MV-4-11 (cell line): ENCODE results near the gene PIK3R5.
A peak's percentile ranks its signal among the peaks of the same experiment; 100 is the strongest.

Experiments
- DNase-seq: peaks from one replicate; lab custom pipeline; 2025; lab: John Stamatoyannopoulos, UW

The PIK3R5 gene

DNA sequence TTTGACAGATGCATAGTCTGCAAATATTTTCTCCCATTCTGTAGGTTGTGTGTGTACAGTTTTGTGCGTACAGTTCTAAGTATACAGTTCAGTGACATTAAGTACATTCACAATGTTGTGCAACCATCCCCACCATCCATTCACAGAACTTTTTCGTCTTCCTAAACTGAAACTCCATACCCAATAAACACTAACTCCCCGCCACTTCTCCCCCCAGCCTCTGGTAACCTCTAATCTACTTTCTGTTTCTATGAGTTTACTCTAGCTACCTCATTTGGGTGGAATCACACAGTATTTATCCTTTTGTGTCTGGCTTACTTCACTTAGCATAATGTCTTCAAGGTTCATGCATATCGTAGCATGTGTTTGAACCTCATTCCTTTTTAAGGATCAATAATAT lies 14.3 kb downstream of the PIK3R5 start:
- DNase-seq, result peak; percentile 76

GRCh38 chr17:8949061-8949661 lies 16.3 kb downstream of the PIK3R5 start:
- DNase-seq, result no peak

- no peak for DNase-seq
Observed at GRCh38 chr17:8948462-8948861, 17.0 kb downstream of the PIK3R5 start.

GRCh38 chr17:8947201-8947600 lies 18.3 kb downstream of the PIK3R5 start:
- DNase-seq, result no peak

DNA sequence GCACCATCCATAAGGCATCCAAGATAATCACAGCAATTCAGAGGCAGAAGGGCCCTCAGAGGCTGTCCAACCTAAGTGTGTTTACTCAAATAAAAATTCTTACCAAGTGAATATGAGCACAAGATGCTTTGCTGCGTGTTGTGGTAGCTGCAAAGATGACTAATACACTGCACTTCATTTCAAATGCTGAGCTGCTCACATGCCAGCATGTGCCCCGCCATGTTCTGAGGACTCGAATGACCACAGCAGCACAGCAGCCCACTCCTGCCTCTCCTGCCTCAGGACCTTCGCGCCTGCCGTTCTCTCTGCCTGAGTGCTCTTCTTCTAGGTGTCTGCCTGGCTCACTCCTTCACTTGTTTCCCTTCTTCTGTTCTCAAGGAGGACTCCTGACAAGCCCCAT lies 19.0 kb downstream of the PIK3R5 start:
- DNase-seq, result no peak

- DNase-seq, result no peak
Observed at GRCh38 chr17:8946071-8946470, 19.4 kb downstream of the PIK3R5 start.

GRCh38 chr17:8944748-8945147 lies 20.8 kb downstream of the PIK3R5 start:
- no peak for DNase-seq

- no peak for DNase-seq
Observed at GRCh38 chr17:8944083-8944482, 21.4 kb downstream of the PIK3R5 start.

GRCh38 chr17:8941980-8942622 lies 23.4 kb downstream of the PIK3R5 start:
- no peak for DNase-seq

- DNase-seq, result peak; percentile 19
Observed at GRCh38 chr17:8941520-8941919, 24.0 kb downstream of the PIK3R5 start.

DNA sequence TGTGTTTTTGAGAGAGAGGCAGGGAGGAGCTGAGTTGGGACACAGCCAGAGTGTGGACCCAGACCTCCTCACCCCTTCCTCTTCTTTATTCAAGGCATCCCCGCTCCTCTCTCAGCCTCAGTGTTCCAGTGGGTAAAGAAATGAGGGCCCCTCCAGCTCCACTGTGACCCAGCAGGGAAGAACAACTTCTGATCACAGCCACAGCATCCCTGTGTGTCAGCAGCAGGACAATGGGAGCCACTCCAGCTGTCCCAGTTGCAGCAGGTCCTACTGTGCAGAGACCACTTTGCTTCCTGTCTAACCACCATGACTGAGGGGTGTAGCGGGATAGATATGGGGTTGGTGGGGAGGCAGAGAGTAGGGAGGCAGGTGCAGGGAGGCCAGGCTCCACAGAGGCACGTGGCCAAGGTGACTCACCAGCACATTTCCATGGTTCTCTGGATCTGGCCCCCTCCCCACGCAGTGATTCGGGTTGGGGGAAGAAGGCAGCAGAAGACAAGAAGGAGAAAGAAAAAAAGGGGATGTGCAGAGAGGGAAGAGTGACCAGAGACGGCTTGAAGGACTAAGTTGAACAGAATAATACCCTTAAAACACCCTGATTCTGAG lies 24.5 kb downstream of the PIK3R5 start:
- DNase-seq, result no peak

GRCh38 chr17:8939496-8940334 lies 25.8 kb downstream of the PIK3R5 start:
- no peak for DNase-seq

- DNase-seq, result no peak
Observed at GRCh38 chr17:8938933-8939332, 26.6 kb downstream of the PIK3R5 start.

- DNase-seq, result peak; percentile 76
Observed at GRCh38 chr17:8935191-8935590, 30.3 kb downstream of the PIK3R5 start.

DNA sequence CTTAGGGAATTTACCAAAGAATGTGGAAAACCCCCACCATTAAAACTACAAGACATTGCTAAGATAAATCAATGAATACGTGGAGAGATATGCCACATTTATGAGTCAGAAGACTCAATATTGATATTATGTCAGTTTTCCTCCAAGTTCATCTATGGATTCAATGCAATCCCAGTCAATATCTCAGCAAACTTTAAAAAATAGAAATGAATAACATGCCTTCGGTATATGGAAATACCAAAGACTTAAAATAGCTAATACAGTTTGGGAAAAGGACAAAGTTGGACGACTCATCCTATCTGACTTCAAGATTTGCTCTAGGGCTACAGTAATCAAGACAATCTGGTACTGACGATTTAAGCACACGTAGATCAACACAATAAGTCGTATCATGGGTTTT lies 31.2 kb downstream of the PIK3R5 start:
- no peak for DNase-seq

DNA sequence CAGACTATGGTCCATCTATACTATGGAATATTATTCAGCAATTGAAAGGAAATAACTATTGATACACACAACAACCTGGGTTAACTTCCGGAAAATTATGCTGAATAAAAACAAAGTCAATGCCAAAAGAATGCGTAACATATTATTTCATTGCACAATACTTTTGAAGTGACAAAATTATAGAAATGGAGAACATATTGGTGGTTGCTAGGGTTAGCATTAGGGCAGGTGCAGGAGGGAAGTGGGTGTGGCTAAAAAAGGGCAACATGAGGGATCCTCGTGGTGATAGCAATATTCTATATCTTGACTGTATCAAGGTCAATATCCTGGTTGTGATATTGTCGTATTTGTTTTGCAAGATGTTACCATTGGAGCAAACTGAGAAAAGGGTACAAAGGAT lies 34.9 kb downstream of the PIK3R5 start:
- no peak for DNase-seq

DNA sequence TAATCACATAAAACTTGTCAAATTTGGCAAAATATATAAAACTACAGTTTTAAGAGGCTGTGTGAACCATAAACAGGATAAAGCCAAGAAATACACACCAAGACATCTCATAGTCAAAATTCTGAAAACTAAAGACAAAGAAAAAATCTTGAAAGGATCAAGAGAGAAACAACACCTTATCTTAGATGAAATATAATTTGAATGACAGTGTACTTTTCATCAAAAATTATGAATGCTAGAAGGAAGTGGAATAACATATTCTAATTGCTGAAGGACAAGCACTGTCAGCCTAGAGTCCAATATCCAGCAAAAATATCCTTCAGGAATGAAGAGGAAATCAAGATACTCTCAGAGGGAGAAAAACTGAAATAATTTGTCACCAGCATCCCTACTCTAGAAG lies 37.2 kb downstream of the PIK3R5 start:
- no peak for DNase-seq

DNA sequence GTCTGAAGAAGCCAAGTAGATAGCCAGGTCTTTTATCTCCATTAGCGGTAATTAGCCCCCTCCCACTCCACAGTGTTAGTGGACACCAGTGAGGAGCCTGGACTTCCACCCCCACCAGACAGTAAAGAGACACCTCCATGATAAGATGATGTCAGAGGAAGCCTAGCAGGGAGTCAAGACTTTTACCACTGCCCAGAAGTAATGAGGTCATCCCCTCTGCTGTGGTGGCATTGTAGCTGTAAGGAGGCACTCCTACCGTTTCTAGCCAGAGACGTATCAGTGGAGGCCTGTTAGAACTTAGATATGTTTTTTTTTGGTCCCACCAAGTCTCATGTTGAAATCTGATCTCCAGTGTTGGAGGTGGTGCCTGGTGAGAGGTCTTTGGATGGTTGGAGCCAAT lies 38.1 kb downstream of the PIK3R5 start:
- no peak for DNase-seq

DNA sequence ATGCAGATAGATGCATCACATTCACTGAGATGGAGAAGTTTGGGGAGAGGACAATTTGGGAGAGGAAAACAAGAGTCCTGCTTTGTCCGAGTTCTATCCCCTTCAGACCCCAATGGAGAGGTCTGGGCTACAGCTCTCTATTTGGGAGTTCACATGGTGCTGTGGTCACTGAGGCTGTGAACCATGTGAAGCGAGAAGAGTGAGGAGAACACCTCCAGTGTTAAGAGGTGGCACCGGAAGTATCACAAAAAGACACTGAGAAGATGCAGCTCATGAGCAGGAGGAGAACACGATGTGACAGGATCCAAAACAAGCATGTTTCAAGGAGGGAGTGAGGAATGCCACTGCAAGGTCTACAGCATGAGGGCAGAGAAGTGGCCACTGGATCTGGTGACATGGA lies 39.7 kb downstream of the PIK3R5 start:
- DNase-seq, result no peak

- DNase-seq, result no peak
Observed at GRCh38 chr17:8925141-8925540, 40.4 kb downstream of the PIK3R5 start.

- DNase-seq, result no peak
Observed at GRCh38 chr17:8924595-8924994, 40.9 kb downstream of the PIK3R5 start.

- peak; percentile 11 for DNase-seq
Observed at GRCh38 chr17:8923762-8924161, 41.7 kb downstream of the PIK3R5 start.

DNA sequence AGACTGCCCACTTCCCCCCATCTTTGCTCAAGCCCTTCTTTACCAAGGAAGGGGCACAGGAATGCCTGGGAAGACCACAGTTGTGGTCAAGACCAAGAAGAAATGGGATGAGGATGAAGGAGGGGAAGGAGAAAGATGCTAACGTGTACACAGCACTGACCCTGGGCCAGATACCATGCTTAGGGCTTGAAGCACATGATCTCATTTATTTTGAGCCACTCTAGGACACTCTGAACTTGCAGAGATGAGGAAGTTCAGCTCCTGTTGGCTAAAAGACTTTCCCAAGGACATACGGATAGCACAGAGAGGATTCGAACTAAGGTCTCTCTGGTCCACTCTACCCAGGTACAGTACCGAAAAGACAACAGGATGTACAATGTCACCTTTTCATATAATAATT lies 42.6 kb downstream of the PIK3R5 start:
- peak; percentile 61 for DNase-seq
